Measurements from ENCODE around the gene GUCY2D.

Gene GUCY2D

DNA sequence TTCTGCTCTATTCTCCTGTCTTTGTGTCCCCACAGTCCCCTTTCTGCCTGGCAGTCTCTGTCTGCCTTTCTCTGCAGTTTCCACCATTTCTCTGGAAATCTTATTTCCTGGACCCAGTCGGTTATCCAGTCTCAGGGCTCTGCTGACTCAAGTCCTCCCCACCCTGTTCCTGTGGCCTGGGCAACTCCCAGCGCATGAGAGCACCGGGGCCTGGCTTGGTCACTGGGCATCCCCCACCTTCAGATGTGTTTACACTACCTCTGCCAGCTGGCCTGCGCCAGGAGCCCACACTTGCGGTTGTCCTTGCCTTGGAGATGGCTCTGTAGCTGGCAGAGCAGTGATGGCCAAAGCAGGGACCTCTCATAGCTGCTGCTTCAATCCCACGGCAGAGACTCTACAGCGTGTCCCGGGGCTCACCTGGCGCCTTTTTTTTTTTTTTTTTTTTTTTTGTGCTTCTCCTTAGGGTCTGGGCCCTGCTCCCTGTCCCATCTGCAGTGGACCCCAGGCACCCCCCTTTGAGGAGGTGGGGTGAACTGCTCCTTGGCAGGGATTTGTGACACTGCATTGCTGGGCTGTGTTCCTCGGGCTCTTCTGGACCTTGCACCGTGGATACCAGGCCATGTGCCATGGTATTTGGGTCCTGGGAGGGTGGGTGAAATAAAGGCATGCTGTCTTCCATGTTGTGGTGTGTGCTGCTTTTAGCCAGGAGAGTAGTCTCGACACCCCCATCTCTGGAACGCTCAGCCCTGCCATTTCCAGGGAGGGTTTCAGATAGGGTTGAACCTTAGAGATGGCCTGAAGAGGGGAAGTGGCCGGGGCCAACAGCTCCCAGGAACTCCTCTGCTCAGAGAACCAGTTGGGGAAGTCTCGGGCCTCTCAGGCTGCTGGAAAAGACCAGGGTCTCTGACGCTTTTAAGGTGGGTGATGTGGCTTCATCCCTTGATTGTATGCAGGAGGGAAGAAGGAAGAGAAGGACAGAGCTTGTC is 17.5 kb downstream of the GUCY2D start:
- no peak overlapping the region; the same call in 1 of the 2 replicates for H2AFZ ChIP-seq (ENCODE audit: low read depth, low read length)
- H4K20me1 ChIP-seq (ENCODE audit: insufficient read depth, low read length), result no peaks in the 10 kb centered on the region
- H3K79me2 ChIP-seq (ENCODE audit: low read length), result no peaks in the 10 kb centered on the region
- no peak overlapping the region for H3K9ac ChIP-seq (ENCODE audit: low read length)
- H3K36me3 ChIP-seq (replicated peaks; ENCODE audit: low read depth, low read length), result no peaks in the 10 kb centered on the region
- H3K4me2 ChIP-seq (ENCODE audit: low read length), result no peak overlapping the region
- H3K4me1 ChIP-seq (ENCODE audit: low read length), result no peaks in the 10 kb centered on the region
- H3K4me3 ChIP-seq (ENCODE audit: low read length), result no peak overlapping the region
- H3K27me3 ChIP-seq (ENCODE audit: low read depth, low read length), result no peaks in the 10 kb centered on the region
- H3K27ac ChIP-seq (ENCODE audit: low read length), result no peak overlapping the region
- TF ChIP-seq CTCF (IDR thresholded peaks at IDR 0.05; ENCODE audit: low read depth, low read length) (no peak), EZH2phosphoT487 (IDR thresholded peaks at IDR 0.05; ENCODE audit: low read depth) (no peak)
- H3K9me3 ChIP-seq (ENCODE audit: insufficient read depth, low read length), result no peaks in the 10 kb centered on the region

- no peak overlapping the region for H2AFZ ChIP-seq (ENCODE audit: low read depth, low read length)
- no peaks in the 10 kb centered on the region for H3K4me1 ChIP-seq (ENCODE audit: low read length)
- no peak overlapping the region for H3K27ac ChIP-seq (ENCODE audit: low read length)
- no peaks in the 10 kb centered on the region for H3K79me2 ChIP-seq (ENCODE audit: low read length)
- H3K9ac ChIP-seq (ENCODE audit: low read length), result no peak overlapping the region
- H3K36me3 ChIP-seq (replicated peaks; ENCODE audit: low read depth, low read length), result no peaks in the 10 kb centered on the region
- H3K4me2 ChIP-seq (ENCODE audit: low read length), result no peak overlapping the region
- H3K27me3 ChIP-seq (ENCODE audit: low read depth, low read length), result no peaks in the 10 kb centered on the region
- TF ChIP-seq CTCF (IDR thresholded peaks at IDR 0.05; ENCODE audit: low read depth, low read length), result no peak
- no peak for TF ChIP-seq EZH2phosphoT487 (IDR thresholded peaks at IDR 0.05; ENCODE audit: low read depth)
- no peaks in the 10 kb centered on the region for H3K9me3 ChIP-seq (ENCODE audit: insufficient read depth, low read length)
- no peaks in the 10 kb centered on the region for H4K20me1 ChIP-seq (ENCODE audit: insufficient read depth, low read length)
- no peak overlapping the region for H3K4me3 ChIP-seq (ENCODE audit: low read length)
Observed at GRCh38 chr17:8020776-8021564, 18.6 kb downstream of the GUCY2D start.

GRCh38 chr17:8021565-8022359 is 19.3 kb downstream of the GUCY2D start:
- Histone ChIP-seq H3K4me1 (ENCODE audit: low read length) (no peaks in the 10 kb centered on the region), H3K4me2 (ENCODE audit: low read length) (no peak overlapping the region), H3K27ac (ENCODE audit: low read length) (no peak overlapping the region)

More at GRCh38 chr17:8021565-8022359, 19.3 kb downstream of the GUCY2D start:
- Histone ChIP-seq H3K9me3 (ENCODE audit: insufficient read depth, low read length) (no peaks in the 10 kb centered on the region), H3K9ac (ENCODE audit: low read length) (no peak overlapping the region), H4K20me1 (ENCODE audit: insufficient read depth, low read length) (no peaks in the 10 kb centered on the region), H3K36me3 (replicated peaks; ENCODE audit: low read depth, low read length) (no peaks in the 10 kb centered on the region), H3K79me2 (ENCODE audit: low read length) (no peaks in the 10 kb centered on the region), H3K27me3 (ENCODE audit: low read depth, low read length) (no peaks in the 10 kb centered on the region), H3K4me3 (ENCODE audit: low read length) (no peak overlapping the region), H2AFZ (ENCODE audit: low read depth, low read length) (no peak overlapping the region)
- TF ChIP-seq CTCF (IDR thresholded peaks at IDR 0.05; ENCODE audit: low read depth, low read length), result no peak
- TF ChIP-seq EZH2phosphoT487 (IDR thresholded peaks at IDR 0.05; ENCODE audit: low read depth), result no peak
